OCI-LY1 (cell line): ENCODE measurements around the gene SAP30BP.

Experiments
- H2AFZ ChIP-seq: fragments of 200-600 bp; sonication (generic), shearing (Covaris generic); 2 replicates; pipeline ENCODE4 v1.6.0; 2014; ENCODE audit warnings: antibody characterized with exemption, mild to moderate bottlenecking, low read length
- H3F3A ChIP-seq: fragments of 200-600 bp; sonication (generic), shearing (Covaris generic); 2 replicates; pipeline ENCODE4 v1.6.0; 2014; ENCODE audit warnings: mild to moderate bottlenecking, antibody characterized with exemption, low read length, moderate library complexity; ENCODE audit not compliant: insufficient read depth
- H3K27ac ChIP-seq: fragments of 200-600 bp; sonication (generic); 2 replicates; pipeline ENCODE4 v1.5.1; 2014; ENCODE audit warnings: low read length, mixed run types, mild to moderate bottlenecking, low read depth; ENCODE audit not compliant: poor library complexity, severe bottlenecking
- H3K27me3 ChIP-seq: fragments of 200-600 bp; sonication (generic); 2 replicates; pipeline ENCODE4 v1.6.0; 2014; ENCODE audit warnings: antibody characterized with exemption, mild to moderate bottlenecking, low read length, moderate library complexity; ENCODE audit not compliant: insufficient read depth
- H3K36me3 ChIP-seq: fragments of 200-600 bp; sonication (generic); 2 replicates; pipeline ENCODE4 v1.6.1; 2014; ENCODE audit warnings: mild to moderate bottlenecking, antibody characterized with exemption, low read length, moderate library complexity, mixed read lengths; ENCODE audit not compliant: insufficient read depth
- H3K4me1 ChIP-seq: fragments of 200-600 bp; sonication (generic); 2 replicates; pipeline ENCODE4 v1.5.1; 2014; ENCODE audit warnings: mild to moderate bottlenecking, low read length, moderate library complexity; ENCODE audit not compliant: insufficient read depth, severe bottlenecking
- H3K4me2 ChIP-seq: fragments of 200-600 bp; sonication (generic), shearing (Covaris generic); 2 replicates; pipeline ENCODE4 v1.6.1; 2014; ENCODE audit warnings: low read length
- H3K4me3 ChIP-seq: fragments of 200-600 bp; sonication (generic); 2 replicates; pipeline ENCODE4 v1.5.1; 2014; ENCODE audit warnings: low read length, low read depth, mild to moderate bottlenecking, mixed read lengths; ENCODE audit not compliant: poor library complexity, severe bottlenecking
- H3K79me2 ChIP-seq: fragments of 200-600 bp; shearing (Covaris generic); 2 replicates; pipeline ENCODE4 v1.6.1; 2016; ENCODE audit warnings: mixed run types, low read length, mixed read lengths; ENCODE audit not compliant: insufficient read depth
- H3K9ac ChIP-seq: fragments of 200-600 bp; sonication (generic), shearing (Covaris generic); 2 replicates; pipeline ENCODE4 v1.6.1; 2014; ENCODE audit warnings: mild to moderate bottlenecking, low read length, mixed read lengths
- H3K9me2 ChIP-seq: fragments of 200-600 bp; sonication (generic), shearing (Covaris generic); 2 replicates; pipeline ENCODE4 v1.6.1; 2014; ENCODE audit warnings: low read depth, mild to moderate bottlenecking, low read length, mixed read lengths
- H3K9me3 ChIP-seq: fragments of 200-600 bp; shearing (Covaris generic); 2 replicates; pipeline ENCODE4 v1.6.1; 2014; ENCODE audit warnings: low read length, mixed read lengths
- H4K20me1 ChIP-seq: fragments of 200-600 bp; sonication (generic), shearing (Covaris generic); 2 replicates; pipeline ENCODE4 v1.6.0; 2016; ENCODE audit warnings: mild to moderate bottlenecking, low read length; ENCODE audit not compliant: insufficient read depth
- EZH2 ChIP-seq: fragments of 200-600 bp; sonication (generic), shearing (Covaris generic); IDR thresholded peaks from 2 replicates; pipeline ENCODE4 v1.8.0; 2017; ENCODE audit warnings: borderline replicate concordance, mixed run types, mild to moderate bottlenecking, antibody characterized with exemption, low read length, moderate library complexity, mixed read lengths
- TF ChIP-seq, protein P1 (sequence below): fragments of 200-600 bp; sonication (generic), shearing (Covaris generic); IDR thresholded peaks from 2 replicates; pipeline ENCODE4 v1.5.1; 2017; ENCODE audit warnings: mild to moderate bottlenecking, antibody characterized with exemption, low read length, moderate library complexity, mixed read lengths

The SAP30BP gene

DNA sequence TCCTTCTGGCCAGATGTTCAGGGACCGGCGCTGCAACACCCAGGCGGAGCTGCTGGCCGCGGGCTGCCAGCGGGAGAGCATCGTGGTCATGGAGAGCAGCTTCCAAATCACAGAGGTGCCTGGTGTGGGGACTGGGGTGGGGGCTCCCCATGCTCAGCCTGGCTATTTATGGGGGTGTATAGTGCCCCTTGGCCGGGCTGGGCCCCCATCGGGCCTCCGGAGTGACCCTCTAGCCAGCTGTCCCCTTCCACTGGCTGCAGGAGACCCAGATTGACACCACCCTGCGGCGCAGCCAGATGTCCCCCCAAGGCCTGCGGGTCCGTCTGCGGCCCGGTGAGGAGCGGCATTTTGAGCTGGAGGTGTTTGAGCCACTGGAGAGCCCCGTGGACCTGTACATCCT is 60.3 kb downstream of the SAP30BP start:
- no peaks in the 10 kb centered on the region for H3K9me3 ChIP-seq
- no peaks in the 10 kb centered on the region for H3K4me1 ChIP-seq
- H2AFZ ChIP-seq, result no peak overlapping the region
- no peaks in the 10 kb centered on the region for H3F3A ChIP-seq
- peaks cover 8% of the 10 kb centered on the region; the same call in 1 of the 2 replicates for H3K27me3 ChIP-seq
- no peaks in the 10 kb centered on the region for H3K36me3 ChIP-seq
- no peaks in the 10 kb centered on the region for H3K9me2 ChIP-seq
- H3K27ac ChIP-seq, result no peak overlapping the region
- no peaks in the 10 kb centered on the region for H4K20me1 ChIP-seq
- H3K79me2 ChIP-seq, result no peaks in the 10 kb centered on the region
- TF ChIP-seq, protein P1, sequence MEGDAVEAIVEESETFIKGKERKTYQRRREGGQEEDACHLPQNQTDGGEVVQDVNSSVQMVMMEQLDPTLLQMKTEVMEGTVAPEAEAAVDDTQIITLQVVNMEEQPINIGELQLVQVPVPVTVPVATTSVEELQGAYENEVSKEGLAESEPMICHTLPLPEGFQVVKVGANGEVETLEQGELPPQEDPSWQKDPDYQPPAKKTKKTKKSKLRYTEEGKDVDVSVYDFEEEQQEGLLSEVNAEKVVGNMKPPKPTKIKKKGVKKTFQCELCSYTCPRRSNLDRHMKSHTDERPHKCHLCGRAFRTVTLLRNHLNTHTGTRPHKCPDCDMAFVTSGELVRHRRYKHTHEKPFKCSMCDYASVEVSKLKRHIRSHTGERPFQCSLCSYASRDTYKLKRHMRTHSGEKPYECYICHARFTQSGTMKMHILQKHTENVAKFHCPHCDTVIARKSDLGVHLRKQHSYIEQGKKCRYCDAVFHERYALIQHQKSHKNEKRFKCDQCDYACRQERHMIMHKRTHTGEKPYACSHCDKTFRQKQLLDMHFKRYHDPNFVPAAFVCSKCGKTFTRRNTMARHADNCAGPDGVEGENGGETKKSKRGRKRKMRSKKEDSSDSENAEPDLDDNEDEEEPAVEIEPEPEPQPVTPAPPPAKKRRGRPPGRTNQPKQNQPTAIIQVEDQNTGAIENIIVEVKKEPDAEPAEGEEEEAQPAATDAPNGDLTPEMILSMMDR, result no peak
- TF ChIP-seq EZH2, result no peak
- no peak overlapping the region for H3K4me2 ChIP-seq
- no peak overlapping the region for H3K9ac ChIP-seq
- no peak overlapping the region for H3K4me3 ChIP-seq

GRCh38 chr17:75729351-75729750 is 62.2 kb downstream of the SAP30BP start:
- Histone ChIP-seq H3K4me3 (no peak overlapping the region), H4K20me1 (no peaks in the 10 kb centered on the region), H3K27me3 (peaks cover 8% of the 10 kb centered on the region; the same call in 1 of the 2 replicates), H3K27ac (no peak overlapping the region), H3F3A (no peaks in the 10 kb centered on the region), H3K4me1 (peaks cover under 1% of the 10 kb centered on the region), H3K79me2 (no peaks in the 10 kb centered on the region), H3K36me3 (no peaks in the 10 kb centered on the region), H3K9me2 (no peaks in the 10 kb centered on the region), H2AFZ (no peak overlapping the region), H3K9ac (no peak overlapping the region), H3K9me3 (no peaks in the 10 kb centered on the region), H3K4me2 (no peak overlapping the region)
- TF ChIP-seq EZH2, result no peak
- TF ChIP-seq, protein P1, result no peak

DNA sequence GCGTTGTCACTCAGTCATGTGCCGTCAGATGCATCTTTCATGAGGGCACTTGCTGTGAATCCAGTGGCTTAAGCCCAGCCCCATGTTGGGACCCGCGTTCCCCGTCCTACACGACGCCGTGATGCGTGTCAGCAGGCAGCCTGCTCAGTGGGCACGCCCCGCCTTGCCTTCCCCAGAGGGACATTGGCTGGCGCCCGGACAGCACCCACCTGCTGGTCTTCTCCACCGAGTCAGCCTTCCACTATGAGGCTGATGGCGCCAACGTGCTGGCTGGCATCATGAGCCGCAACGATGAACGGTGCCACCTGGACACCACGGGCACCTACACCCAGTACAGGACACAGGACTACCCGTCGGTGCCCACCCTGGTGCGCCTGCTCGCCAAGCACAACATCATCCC is 62.9 kb downstream of the SAP30BP start:
- no peak overlapping the region for H3K4me3 ChIP-seq
- no peak overlapping the region for H3K9ac ChIP-seq
- H3K4me1 ChIP-seq, result peaks cover 7% of the 10 kb centered on the region
- H3K79me2 ChIP-seq, result no peaks in the 10 kb centered on the region
- H3K9me2 ChIP-seq, result no peaks in the 10 kb centered on the region
- no peak overlapping the region for H3K4me2 ChIP-seq
- H3K27me3 ChIP-seq, result peaks cover 8% of the 10 kb centered on the region; the same call in 1 of the 2 replicates
- no peak for TF ChIP-seq EZH2
- TF ChIP-seq, protein P1, result no peak
- H2AFZ ChIP-seq, result no peak overlapping the region
- H3K27ac ChIP-seq, result no peak overlapping the region
- no peaks in the 10 kb centered on the region for H3K36me3 ChIP-seq
- H4K20me1 ChIP-seq, result no peaks in the 10 kb centered on the region
- no peaks in the 10 kb centered on the region for H3K9me3 ChIP-seq
- no peaks in the 10 kb centered on the region for H3F3A ChIP-seq
